Parathyroid adenoma (tissue), 2 donors: Measurements from ENCODE around the gene NELFB.
A peak's percentile ranks its signal among the peaks of the same experiment; 100 is the strongest.

Experiments
- H2AFZ ChIP-seq: fragments of 300-600 bp; sonication (generic); one replicate; pipeline ENCODE4 v1.7.0; 2017; ENCODE audit warnings: antibody characterized with exemption, mild to moderate bottlenecking
- H3K27ac ChIP-seq: fragments of 300-600 bp; sonication (generic); one replicate; pipeline ENCODE4 v1.7.0; 2017
- H3K27me3 ChIP-seq: fragments of 300-600 bp; sonication (generic); one replicate; pipeline ENCODE4 v1.7.0; 2017; ENCODE audit warnings: low read length; ENCODE audit not compliant: control insufficient read depth, insufficient read depth
- H3K36me3 ChIP-seq: fragments of 300-600 bp; sonication (generic); one replicate; pipeline ENCODE4 v1.7.0; 2017; ENCODE audit warnings: low read length; ENCODE audit not compliant: control insufficient read depth, insufficient read depth
- H3K4me1 ChIP-seq: fragments of 300-600 bp; sonication (generic); one replicate; pipeline ENCODE4 v1.7.0; 2017; ENCODE audit warnings: control low read depth
- H3K4me2 ChIP-seq: fragments of 300-600 bp; sonication (generic); one replicate; pipeline ENCODE4 v1.7.0; 2017; ENCODE audit warnings: low read length
- H3K4me3 ChIP-seq: fragments of 300-600 bp; sonication (generic); one replicate; pipeline ENCODE4 v1.7.0; 2017; ENCODE audit warnings: low read depth, low read length
- H3K79me2 ChIP-seq: fragments of 300-600 bp; sonication (generic); one replicate; pipeline ENCODE4 v1.7.0; 2017; ENCODE audit warnings: control low read depth
- H3K9ac ChIP-seq: fragments of 300-600 bp; sonication (generic); one replicate; pipeline ENCODE4 v1.7.0; 2017; ENCODE audit warnings: mild to moderate bottlenecking
- H3K9me3 ChIP-seq: fragments of 300-600 bp; sonication (generic); one replicate; pipeline ENCODE4 v1.7.0; 2017; ENCODE audit warnings: low read length; ENCODE audit not compliant: control insufficient read depth
- CTCF ChIP-seq: fragments of 300-600 bp; sonication (generic); IDR thresholded peaks from one replicate; pipeline ENCODE4 v1.7.0; 2017; ENCODE audit warnings: antibody characterized with exemption, mild to moderate bottlenecking
- donor health status: primary hyperparathyroidism.

The NELFB gene

GRCh38 chr9:137286975-137287383 lies 31.9 kb downstream of the NELFB start:
- Histone ChIP-seq H3K36me3 (no peaks in the 10 kb centered on the region), H3K4me2 (no peak overlapping the region), H3K27ac (no peak overlapping the region), H3K9ac (no peak overlapping the region), H3K4me3 (no peak overlapping the region), H2AFZ (no peak overlapping the region), H3K79me2 (no peaks in the 10 kb centered on the region), H3K4me1 (no peaks in the 10 kb centered on the region), H3K27me3 (no peaks in the 10 kb centered on the region), H3K9me3 (no peaks in the 10 kb centered on the region)
- peak; percentile 26 for TF ChIP-seq CTCF

GRCh38 chr9:137293094-137293481 lies 38.0 kb downstream of the NELFB start:
- H3K36me3 ChIP-seq, result no peaks in the 10 kb centered on the region

GRCh38 chr9:137293482-137294090 lies 38.5 kb downstream of the NELFB start:
- no peak overlapping the region for H3K4me2 ChIP-seq
- no peak overlapping the region for H3K27ac ChIP-seq
- no peak overlapping the region for H3K9ac ChIP-seq
- no peak overlapping the region for H3K4me3 ChIP-seq
- no peak overlapping the region for H2AFZ ChIP-seq
- no peaks in the 10 kb centered on the region for H3K27me3 ChIP-seq
- H3K9me3 ChIP-seq, result no peaks in the 10 kb centered on the region
- no peak for TF ChIP-seq CTCF
- no peaks in the 10 kb centered on the region for H3K36me3 ChIP-seq
- H3K4me1 ChIP-seq, result no peaks in the 10 kb centered on the region
- no peaks in the 10 kb centered on the region for H3K79me2 ChIP-seq

More at GRCh38 chr9:137293094-137293481, 38.0 kb downstream of the NELFB start:
- Histone ChIP-seq H3K27me3 (no peaks in the 10 kb centered on the region), H3K4me1 (no peaks in the 10 kb centered on the region), H3K79me2 (no peaks in the 10 kb centered on the region), H3K9me3 (no peaks in the 10 kb centered on the region), H3K27ac (no peak overlapping the region), H3K4me2 (no peak overlapping the region), H2AFZ (no peak overlapping the region), H3K9ac (no peak overlapping the region), H3K4me3 (no peak overlapping the region)
- TF ChIP-seq CTCF, result no peak

GRCh38 chr9:137294091-137294680 lies 39.1 kb downstream of the NELFB start:
- no peaks in the 10 kb centered on the region for H3K79me2 ChIP-seq
- no peak overlapping the region for H3K4me3 ChIP-seq
- H3K9me3 ChIP-seq, result no peaks in the 10 kb centered on the region
- H2AFZ ChIP-seq, result no peak overlapping the region
- H3K9ac ChIP-seq, result no peak overlapping the region
- H3K36me3 ChIP-seq, result no peaks in the 10 kb centered on the region
- no peak for TF ChIP-seq CTCF
- no peak overlapping the region for H3K27ac ChIP-seq
- H3K4me2 ChIP-seq, result no peak overlapping the region
- H3K27me3 ChIP-seq, result no peaks in the 10 kb centered on the region
- no peaks in the 10 kb centered on the region for H3K4me1 ChIP-seq
